Endothelial cell of umbilical vein (primary cell): ENCODE data around the gene VAC14. TPM values are rescaled to one million over a fixed set of nuclear protein-coding genes. Genes with fewer than 3 reads are reported as not detected.
"Not testable (repeated sequence)": the region's sequence is repeated elsewhere in the genome, so short reads cannot be mapped to it uniquely, and the experiment has no call there.

ENCODE experiments used
- BruUV-seq: library from RNA; stranded (reverse); fragments of 400-500 nt; replicated peaks from 2 replicates; lab custom pipeline; 2021; lab: Mats Ljungman, UMichigan
- CTCF ChIA-PET: fragments of 300-600, 350-600 bp; sonication (Branson Sonifier 250); formaldehyde crosslinking; loops from one replicate; lab custom pipeline; 2021; ENCODE audit warnings: antibody characterized with exemption, inconsistent platforms; lab: Charles Lee
- POLR2A ChIA-PET: fragments of 300-600, 350-600 bp; sonication (Branson Sonifier 250); formaldehyde crosslinking; loops from one replicate; lab custom pipeline; 2021; ENCODE audit warnings: antibody characterized with exemption, inconsistent platforms; lab: Charles Lee
- DNase-seq: peaks from one replicate; pipeline ENCODE4 v3.0.0-alpha.2; 2011; ENCODE audit warnings: low read depth, low spot score
- FAIRE-seq: peaks from 2 replicates; lab custom pipeline; 2011; peaks lifted over from hg19 to GRCh38; lab: Jason Lieb, UNC
- H2AFZ ChIP-seq: 2 replicates; pipeline ENCODE4 v1.6.0; 2012; ENCODE audit warnings: low read depth, low read length, control low read depth, inconsistent platforms
- H3K27ac ChIP-seq: 2 replicates; pipeline ENCODE4 v1.5.1; 2011; ENCODE audit warnings: low read depth, mild to moderate bottlenecking, control low read depth, low read length, moderate library complexity; ENCODE audit not compliant: insufficient read depth
- H3K27me3 ChIP-seq, 2 experiments: 2 replicates each; pipeline versions ENCODE4 v1.6.0 to v1.6.1; 2011; ENCODE audit warnings: low read length in 2 of 2, mixed read lengths in 1 of 2; ENCODE audit not compliant: control insufficient read depth in 2 of 2, insufficient read depth in 2 of 2
- H3K36me3 ChIP-seq, 2 experiments: 2 replicates in 1 of 2; 3 replicates in 1 of 2; pipeline ENCODE4 v1.5.1; 2011; ENCODE audit warnings: low read length in 2 of 2, mild to moderate bottlenecking in 1 of 2, moderate library complexity in 1 of 2; ENCODE audit not compliant: control insufficient read depth in 2 of 2, insufficient read depth in 2 of 2; ENCODE audit errors: extremely low read depth in 1 of 2
- H3K4me1 ChIP-seq: 3 replicates; pipeline ENCODE4 v1.5.1; 2011; ENCODE audit warnings: mild to moderate bottlenecking, low read length; ENCODE audit not compliant: control insufficient read depth, insufficient read depth; ENCODE audit errors: extremely low read depth
- H3K4me2 ChIP-seq: 2 replicates; pipeline ENCODE4 v1.6.1; 2011; ENCODE audit warnings: low read length, control low read depth, mixed read lengths; ENCODE audit not compliant: insufficient read depth
- H3K4me3 ChIP-seq, 3 experiments: fragments of 200-600 bp in 1 of 3; sonication (generic), shearing (Covaris generic) in 1 of 3; replicated peaks in 1 of 3; 2 replicates each; pipeline ENCODE4 v1.5.1; 2011 to 2016; ENCODE audit warnings: control low read depth in 3 of 3, low read length in 3 of 3, mild to moderate bottlenecking in 2 of 3, inconsistent platforms in 1 of 3, low read depth in 1 of 3, moderate library complexity in 1 of 3; ENCODE audit not compliant: insufficient read depth in 1 of 3
- H3K79me2 ChIP-seq: 2 replicates; pipeline ENCODE4 v1.6.0; 2012; ENCODE audit warnings: low read length, inconsistent platforms; ENCODE audit not compliant: control insufficient read depth, insufficient read depth
- H3K9ac ChIP-seq: replicated peaks from 2 replicates; pipeline ENCODE3; 2011; ENCODE audit warnings: low read length, control low read depth; ENCODE audit not compliant: insufficient read depth; ENCODE audit errors: extremely low read depth
- H3K9me1 ChIP-seq: replicated peaks from 3 replicates; pipeline ENCODE4 v1.6.0; 2011; ENCODE audit warnings: mild to moderate bottlenecking, low read length; ENCODE audit not compliant: control insufficient read depth, insufficient read depth; ENCODE audit errors: extremely low read depth
- H3K9me3 ChIP-seq: replicated peaks from 2 replicates; pipeline ENCODE4 v1.5.1; 2012; ENCODE audit warnings: low read length, inconsistent platforms; ENCODE audit not compliant: control insufficient read depth, insufficient read depth
- H4K20me1 ChIP-seq: replicated peaks from 2 replicates; pipeline ENCODE3; 2011; ENCODE audit warnings: mild to moderate bottlenecking, low read length; ENCODE audit not compliant: control insufficient read depth, insufficient read depth; ENCODE audit errors: extremely low read depth
- CTCF ChIP-seq, 2 donors: IDR thresholded peaks; 1 replicate in 1 of 2; 2 replicates in 1 of 2; pipeline ENCODE4 v1.5.1; 2011; ENCODE audit warnings: low read length in 2 of 2, mild to moderate bottlenecking in 2 of 2, moderate library complexity in 2 of 2, control low read depth in 1 of 2, inconsistent platforms in 1 of 2, low read depth in 1 of 2; ENCODE audit not compliant: insufficient read depth in 1 of 2; ENCODE audit errors: extremely low read depth in 1 of 2
- EZH2 ChIP-seq: IDR thresholded peaks from 2 replicates; pipeline ENCODE4 v1.6.1; 2012; ENCODE audit warnings: borderline replicate concordance, low read depth, mild to moderate bottlenecking, moderate library complexity, low read length, inconsistent platforms; ENCODE audit not compliant: severe bottlenecking
- FOS ChIP-seq: IDR thresholded peaks from 2 replicates; pipeline ENCODE4 v1.6.1; 2011; ENCODE audit warnings: mild to moderate bottlenecking, low read length, moderate library complexity, borderline replicate concordance; ENCODE audit not compliant: insufficient read depth
- GATA2 ChIP-seq: IDR thresholded peaks from 2 replicates; pipeline ENCODE4 v1.7.0; 2011; ENCODE audit warnings: low read depth, mild to moderate bottlenecking, moderate library complexity, mixed read lengths, low read length; ENCODE audit not compliant: insufficient read length, insufficient read depth
- JUN ChIP-seq: IDR thresholded peaks from 2 replicates; pipeline ENCODE4 v1.6.1; 2011; ENCODE audit warnings: borderline replicate concordance, low read depth; ENCODE audit not compliant: insufficient read length, insufficient read depth
- MAX ChIP-seq: IDR thresholded peaks from 2 replicates; pipeline ENCODE4 v1.6.1; 2011; ENCODE audit not compliant: insufficient read depth, insufficient read length
- MYC ChIP-seq: IDR thresholded peaks from one replicate; pipeline ENCODE4 v1.6.1; 2011; ENCODE audit warnings: mild to moderate bottlenecking, low read depth, low read length
- POLR2A ChIP-seq: IDR thresholded peaks from 2 replicates; pipeline ENCODE4 v1.6.1; 2012; ENCODE audit warnings: low read depth, mild to moderate bottlenecking, control low read depth, low read length
- POLR2AphosphoS5 ChIP-seq: IDR thresholded peaks from 2 replicates; pipeline ENCODE4 v1.6.1; 2012; ENCODE audit warnings: low read depth, mild to moderate bottlenecking, control low read depth, low read length, moderate library complexity; ENCODE audit not compliant: insufficient read depth
- dilution Hi-C: fragments of 300-500 bp; cut with MboI; formaldehyde crosslinking; loops from one replicate; pipeline ENCODE4 v1.15.0; 2019; ENCODE audit warnings: low sequenced_read_pairs; ENCODE audit not compliant: extremely low pct_ligation_motif_present
- intact Hi-C: fragments of 100-400 bp; cut with micrococcal nuclease; formaldehyde crosslinking; loops from one replicate; pipeline ENCODE4 v1.10.0; 2022
- polyA plus RNA-seq, 4 experiments: library from polyadenylated mRNA; depleted of rRNA in 3 of 4; stranded (reverse) in 3 of 4; unstranded in 1 of 4; fragments of >200 nt; gene quantifications; 2 replicates each; pipeline versions ENCODE4 v1.2.1 to v1.2.3, GENCODE V29; 2011 to 2012; ENCODE audit warnings: missing spikeins in 1 of 4
- total RNA-seq: library from RNA; stranded (reverse); gene quantifications from 2 replicates; pipeline ENCODE4 v1.2.3, GENCODE V29; 2021

The VAC14 gene
- total and polyA plus RNA-seq, 2 donors (not counting 3 experiments of a cell fraction or from before 2014, with no cell fraction given): 37.6 to 57.9 TPM

- H3K9me3 ChIP-seq, BruUV-seq, intact Hi-C loops, H3K9ac ChIP-seq, POLR2A ChIA-PET, dilution Hi-C loops, H3K4me2 ChIP-seq, H2AFZ ChIP-seq, H3K79me2 ChIP-seq, H3K4me1 ChIP-seq, H3K36me3 ChIP-seq, FAIRE-seq, H3K4me3 ChIP-seq, CTCF ChIA-PET, H3K27me3 ChIP-seq, H3K27ac ChIP-seq, H3K9me1 ChIP-seq, H4K20me1 ChIP-seq, DNase-seq: not testable (repeated sequence)
Measured at GRCh38 chr16:70643264-70643663, 157.7 kb downstream of the VAC14 start.

- TF ChIP-seq MAX (no peak), CTCF (IDR thresholded peaks at IDR 0.05; ENCODE audit: extremely low read depth in 1 of 2, insufficient read depth in 1 of 2, low read depth in 1 of 2, low read length in 2 of 2) (no peak), POLR2A (no peak), EZH2 (no peak), POLR2AphosphoS5 (no peak), MYC (no peak), JUN (no peak), FOS (no peak), GATA2 (no peak)
- dilution Hi-C loops: no loop called here
Measured at GRCh38 chr16:70642633-70643032, 158.3 kb downstream of the VAC14 start.

More at GRCh38 chr16:70642633-70643032, 158.3 kb downstream of the VAC14 start:
- ChIA-PET CTCF (no interaction called here), POLR2A (no interaction called here)
- no peak overlapping the region for H3K4me2 ChIP-seq
- H3K27ac ChIP-seq: no peak overlapping the region
- H3K27me3 ChIP-seq: no peaks in the 10 kb centered on the region
- no TSS peak for BruUV-seq
- no peaks in the 10 kb centered on the region for H3K9me3 ChIP-seq
- H2AFZ ChIP-seq: no peak overlapping the region
- no peak for FAIRE-seq
- no peak overlapping the region for H3K9ac ChIP-seq
- no peak overlapping the region for H3K4me3 ChIP-seq
- no peaks in the 10 kb centered on the region for H3K36me3 ChIP-seq
- no peaks in the 10 kb centered on the region for H3K79me2 ChIP-seq
- H4K20me1 ChIP-seq: no peaks in the 10 kb centered on the region
- intact Hi-C loops: no loop called here
- no peak for DNase-seq
- peaks cover 3% of the 10 kb centered on the region for H3K4me1 ChIP-seq
- H3K9me1 ChIP-seq: no peaks in the 10 kb centered on the region
